Mesothelial cell of epicardium (in vitro differentiated cells): ENCODE measurements around the gene INTS11. TPM values are rescaled to one million over a fixed set of nuclear protein-coding genes. Genes with fewer than 3 reads are reported as not detected.
"Not testable (repeated sequence)": the region's sequence is repeated elsewhere in the genome, so short reads cannot be mapped to it uniquely, and the experiment has no call there.

Experiments
- DNase-seq, 2 experiments: peaks; one replicate each; pipeline ENCODE4 v3.0.0; 2021; ENCODE audit warnings: low spot score in 2 of 2; ENCODE audit not compliant: unreplicated experiment in 2 of 2
- H3K27ac Mint-ChIP-seq: 2 replicates; pipeline ENCODE4 v1.8.0; 2021; ENCODE audit warnings: mixed read lengths
- H3K27me3 Mint-ChIP-seq: 2 replicates; pipeline ENCODE4 v1.8.0; 2021; ENCODE audit warnings: low read depth, mixed read lengths
- H3K36me3 Mint-ChIP-seq: 2 replicates; pipeline ENCODE4 v1.8.0; 2021; ENCODE audit warnings: mixed read lengths
- H3K4me1 Mint-ChIP-seq: 2 replicates; pipeline ENCODE4 v1.8.0; 2021; ENCODE audit warnings: mixed read lengths
- H3K4me3 Mint-ChIP-seq: 2 replicates; pipeline ENCODE4 v1.8.0; 2021; ENCODE audit warnings: mild to moderate bottlenecking, moderate library complexity, mixed read lengths
- H3K9me3 Mint-ChIP-seq: 2 replicates; pipeline ENCODE4 v1.8.0; 2021; ENCODE audit warnings: mixed read lengths
- CTCF ChIP-seq: fragments of 200-600 bp; sonication (generic); IDR thresholded peaks from one replicate; pipeline ENCODE4 v1.5.0; 2021; ENCODE audit warnings: antibody characterized with exemption; ENCODE audit not compliant: unreplicated experiment
- total RNA-seq: library from RNA; stranded (reverse); gene quantifications from 3 replicates; pipeline ENCODE4 v1.2.1, GENCODE V29; 2021

Gene INTS11
- total RNA-seq, 1 donor from 2014 or later = 165 TPM

DNA sequence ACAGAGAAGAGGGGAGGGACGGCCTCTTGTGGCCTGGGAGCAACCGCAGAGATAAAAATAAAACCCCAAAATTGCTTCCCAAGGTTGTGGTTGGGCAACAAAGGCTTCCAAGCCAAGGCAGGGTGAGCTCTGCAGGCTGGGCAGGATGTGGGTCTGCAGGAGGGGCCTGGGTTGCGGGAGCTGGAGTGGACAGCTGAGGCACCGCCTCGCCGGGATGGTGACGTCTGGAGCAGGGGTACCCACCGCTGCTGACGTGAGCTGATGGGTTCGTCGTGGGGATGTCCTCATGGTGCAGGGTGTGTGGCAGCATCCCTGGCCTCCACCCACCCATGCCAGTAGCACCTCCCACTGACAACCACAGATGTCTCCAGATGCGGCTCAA lies 46.9 kb upstream of the INTS11 start:
- no peak for TF ChIP-seq CTCF
- Mint-ChIP-seq H3K27me3 (no peaks in the 10 kb centered on the region), H3K36me3 (no peaks in the 10 kb centered on the region), H3K4me3 (no peak overlapping the region), H3K9me3 (no peaks in the 10 kb centered on the region), H3K27ac (no peak overlapping the region), H3K4me1 (peaks cover 14% of the 10 kb centered on the region)
- no peak for DNase-seq

DNA sequence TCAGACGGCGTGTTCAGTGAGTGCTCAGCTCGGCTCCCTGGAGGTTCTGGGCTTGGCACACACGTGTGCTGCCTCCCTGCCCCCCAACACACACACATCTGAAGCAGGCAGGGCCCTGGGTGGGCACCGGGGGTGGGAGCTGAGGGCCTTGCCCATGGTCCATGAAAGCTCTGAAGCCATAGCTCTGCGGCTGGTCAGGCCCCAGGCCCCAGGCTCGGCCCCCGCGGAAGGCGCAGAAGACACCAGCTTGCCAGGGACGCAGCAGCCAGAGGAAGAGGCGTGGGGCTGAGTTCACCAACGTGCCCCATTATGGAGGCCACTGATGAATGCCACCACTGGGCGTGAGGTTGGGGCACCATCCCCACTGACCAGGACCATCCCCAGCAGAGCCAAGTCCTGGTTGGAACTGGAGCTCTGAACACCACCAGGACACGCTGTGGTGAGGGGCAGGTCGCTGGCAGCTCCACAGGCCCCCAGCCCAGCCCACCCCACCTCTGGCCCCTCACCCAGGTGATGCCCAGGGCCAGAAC lies 46.4 kb upstream of the INTS11 start:
- no peaks in the 10 kb centered on the region for H3K27me3 Mint-ChIP-seq
- H3K4me3 Mint-ChIP-seq = no peak overlapping the region
- no peak for DNase-seq
- H3K36me3 Mint-ChIP-seq = no peaks in the 10 kb centered on the region
- TF ChIP-seq CTCF = no peak
- no peak overlapping the region for H3K27ac Mint-ChIP-seq
- peaks cover 14% of the 10 kb centered on the region for H3K4me1 Mint-ChIP-seq
- H3K9me3 Mint-ChIP-seq = no peaks in the 10 kb centered on the region

GRCh38 chr1:1370094-1370493 lies 45.6 kb upstream of the INTS11 start:
- not testable (repeated sequence) for H3K9me3 Mint-ChIP-seq, H3K4me3 Mint-ChIP-seq, DNase-seq, H3K27ac Mint-ChIP-seq, H3K27me3 Mint-ChIP-seq, H3K36me3 Mint-ChIP-seq
- peaks cover 11% of the 10 kb centered on the region for H3K4me1 Mint-ChIP-seq

DNA sequence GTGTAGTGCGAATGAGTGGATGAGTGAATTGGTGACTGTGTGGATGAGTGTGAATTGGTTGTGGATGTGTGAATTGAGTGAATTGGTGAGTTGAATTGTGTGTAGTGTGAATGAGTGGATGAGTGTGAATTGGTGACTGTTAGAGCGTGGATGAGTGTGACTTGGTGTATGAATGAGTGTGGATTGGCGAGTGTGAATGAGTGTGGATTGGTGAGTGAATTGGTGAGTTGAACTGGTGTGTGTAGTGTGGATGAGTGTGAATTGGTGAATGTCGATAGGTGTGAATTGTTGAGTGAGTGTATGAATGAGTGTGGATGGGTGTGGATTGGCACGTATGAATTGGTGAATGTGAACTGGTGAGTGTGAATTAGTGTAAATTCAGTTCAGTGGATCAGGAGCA lies 42.9 kb upstream of the INTS11 start:
- TF ChIP-seq CTCF = no peak
- no peak overlapping the region for H3K27ac Mint-ChIP-seq
- H3K36me3 Mint-ChIP-seq = no peaks in the 10 kb centered on the region
- no peaks in the 10 kb centered on the region for H3K27me3 Mint-ChIP-seq
- DNase-seq = no peak
- H3K9me3 Mint-ChIP-seq = no peaks in the 10 kb centered on the region
- H3K4me1 Mint-ChIP-seq = peaks cover 2% of the 10 kb centered on the region
- H3K4me3 Mint-ChIP-seq = no peak overlapping the region

DNA sequence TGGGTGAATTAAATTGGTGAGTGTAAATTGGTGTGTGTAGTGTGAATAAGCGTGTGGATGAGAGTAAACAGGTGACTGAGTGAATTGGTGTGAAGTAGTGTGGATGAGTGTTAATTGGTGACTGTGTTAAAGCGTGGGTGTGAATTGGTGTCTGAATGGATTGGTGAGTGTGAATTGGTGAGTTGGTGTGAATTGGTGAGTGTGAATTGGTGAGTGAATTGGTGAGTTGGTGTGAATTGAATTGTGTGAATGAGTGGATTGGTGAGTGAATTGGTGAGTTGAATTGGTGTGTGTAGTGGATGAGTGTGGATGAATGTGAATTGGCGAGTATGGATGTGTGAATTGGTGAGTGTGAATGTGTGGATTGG lies 42.2 kb upstream of the INTS11 start:
- no peaks in the 10 kb centered on the region for H3K9me3 Mint-ChIP-seq
- H3K4me3 Mint-ChIP-seq = no peak overlapping the region
- H3K27ac Mint-ChIP-seq = no peak overlapping the region
- peaks cover 6% of the 10 kb centered on the region for H3K4me1 Mint-ChIP-seq
- no peak for DNase-seq
- H3K27me3 Mint-ChIP-seq = no peaks in the 10 kb centered on the region
- TF ChIP-seq CTCF = no peak
- no peaks in the 10 kb centered on the region for H3K36me3 Mint-ChIP-seq

- Mint-ChIP-seq H3K36me3 (no peaks in the 10 kb centered on the region), H3K4me3 (no peak overlapping the region), H3K27me3 (no peaks in the 10 kb centered on the region), H3K4me1 (peaks cover 7% of the 10 kb centered on the region), H3K27ac (no peak overlapping the region), H3K9me3 (no peaks in the 10 kb centered on the region)
- no peak for TF ChIP-seq CTCF
- DNase-seq = no peak
Measured at GRCh38 chr1:1365875-1366698, 41.6 kb upstream of the INTS11 start.
